Muscle of back (tissue), 11 donors: ENCODE data around the gene STK32A. TPM values are rescaled to one million over a fixed set of nuclear protein-coding genes. Genes with fewer than 3 reads are reported as not detected.
"Not testable (repeated sequence)": the region's sequence is repeated elsewhere in the genome, so short reads cannot be mapped to it uniquely, and the experiment has no call there.

ENCODE experiments used
- DNase-seq, 3 donors: peaks; one replicate each; pipeline versions ENCODE4 v3.0.0 to v3.0.0-alpha.2; 2013
- polyA plus RNA-seq, 10 donors: library from polyadenylated mRNA; unstranded; fragments of 120-200 nt; gene quantifications; one replicate each; pipeline ENCODE4 v1.2.1, GENCODE V29; 2013; ENCODE audit not compliant: insufficient read length in 10 of 10

STK32A gene
- polyA plus RNA-seq, 10 donors, result 0.34 to 1.7 (median 0.67) TPM

DNA sequence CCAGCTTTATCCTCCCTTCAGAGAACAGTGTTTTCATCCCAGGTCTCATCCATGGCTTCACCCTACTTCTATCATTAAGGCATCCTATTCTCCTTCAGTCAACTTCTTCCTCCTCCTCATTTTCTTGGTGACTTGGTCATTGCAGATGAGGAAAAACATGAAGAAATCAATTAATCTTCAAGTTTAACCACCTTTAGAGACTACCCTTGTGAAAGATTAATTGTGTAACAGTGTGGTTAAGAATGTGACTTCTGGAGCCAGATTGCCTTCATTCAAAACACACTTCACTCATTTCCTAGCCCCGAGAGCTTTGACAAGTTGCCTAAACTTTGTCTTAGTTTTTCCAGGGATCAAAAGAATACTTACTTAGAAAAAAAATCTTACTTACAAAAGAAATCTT, 110.0 kb downstream of the STK32A start:
- no peak for DNase-seq

DNA sequence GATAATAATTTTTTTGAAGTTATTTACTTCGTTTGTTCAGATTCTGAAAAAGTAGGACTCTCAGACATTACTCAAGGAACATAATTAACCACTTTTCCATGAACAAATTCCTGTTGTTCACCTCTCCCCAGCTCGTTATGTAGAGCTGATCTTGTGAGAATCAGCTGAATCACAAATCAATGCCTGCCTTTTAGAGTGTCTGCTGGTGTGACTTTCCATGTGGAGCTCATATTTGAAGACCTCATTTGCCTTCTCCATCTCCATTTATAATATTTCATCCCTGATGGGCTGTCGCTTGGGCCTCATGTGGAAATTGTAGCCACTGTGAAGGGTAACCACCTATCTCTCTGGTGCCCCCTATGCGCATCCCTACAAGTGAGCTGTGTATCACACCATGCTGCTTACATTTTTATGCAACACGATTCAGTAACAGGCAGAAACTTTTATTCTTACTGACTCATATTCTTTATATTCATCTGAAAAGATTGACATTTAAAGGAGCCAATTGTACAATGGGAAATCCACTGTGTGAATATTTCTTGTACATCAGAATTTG, 111.3 kb downstream of the STK32A start:
- DNase-seq, result no peak

DNA sequence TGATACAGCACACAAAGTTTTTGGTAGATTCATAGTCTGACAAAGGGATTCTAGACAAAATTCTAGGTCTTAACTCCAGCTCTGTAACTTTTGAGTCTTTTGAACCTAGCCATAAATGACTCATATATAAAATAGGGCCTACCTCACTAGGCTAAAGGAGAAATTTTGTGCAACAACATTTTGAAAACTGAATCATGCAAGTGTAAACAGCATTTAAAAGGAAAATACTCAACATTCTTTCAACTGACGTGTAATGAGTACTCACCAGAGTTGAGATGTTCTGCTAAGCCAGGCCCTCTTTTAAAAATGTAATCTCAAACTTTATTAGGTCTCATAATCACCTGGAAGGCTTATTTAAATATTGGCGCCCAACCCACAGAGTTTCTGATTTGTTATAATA, 113.2 kb downstream of the STK32A start:
- no peak for DNase-seq

DNA sequence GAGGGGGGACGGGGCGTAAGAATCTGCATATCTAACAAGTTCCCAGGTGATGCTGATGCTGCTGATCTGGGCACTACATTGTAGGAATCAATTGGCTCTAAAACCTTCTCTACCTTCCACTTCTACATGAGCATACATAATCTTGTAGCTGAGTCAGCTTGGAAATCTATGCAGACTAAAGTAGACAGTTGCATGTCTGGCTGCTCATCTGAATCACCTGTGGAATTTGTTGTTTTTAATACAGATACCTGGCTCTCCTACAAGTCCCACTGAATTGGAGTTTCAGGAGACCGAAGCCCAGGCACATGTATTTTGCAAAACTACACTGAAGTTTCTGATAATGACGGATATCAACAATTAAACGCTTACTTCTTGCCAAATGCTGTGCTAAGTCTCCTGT, 113.6 kb downstream of the STK32A start:
- DNase-seq, result no peak

DNA sequence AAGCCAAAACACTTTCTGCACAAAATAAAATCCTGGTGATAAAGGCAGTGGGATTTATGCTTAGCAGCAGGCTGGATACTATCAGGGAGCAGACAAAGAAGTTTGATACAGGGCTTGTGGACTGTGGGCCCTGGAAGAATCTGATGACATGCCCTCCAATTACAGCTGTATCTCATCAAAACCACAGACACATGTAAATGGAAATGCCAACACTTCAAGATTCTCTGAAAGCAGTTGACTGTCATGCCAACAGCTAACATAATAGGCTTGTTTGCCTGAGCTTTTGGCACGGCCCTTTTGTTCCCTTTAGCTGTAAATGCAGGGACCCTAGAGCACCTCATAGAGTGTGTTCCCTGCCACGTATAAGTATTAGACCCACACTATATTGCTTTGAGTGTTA, 114.4 kb downstream of the STK32A start:
- DNase-seq, result no peak

DNA sequence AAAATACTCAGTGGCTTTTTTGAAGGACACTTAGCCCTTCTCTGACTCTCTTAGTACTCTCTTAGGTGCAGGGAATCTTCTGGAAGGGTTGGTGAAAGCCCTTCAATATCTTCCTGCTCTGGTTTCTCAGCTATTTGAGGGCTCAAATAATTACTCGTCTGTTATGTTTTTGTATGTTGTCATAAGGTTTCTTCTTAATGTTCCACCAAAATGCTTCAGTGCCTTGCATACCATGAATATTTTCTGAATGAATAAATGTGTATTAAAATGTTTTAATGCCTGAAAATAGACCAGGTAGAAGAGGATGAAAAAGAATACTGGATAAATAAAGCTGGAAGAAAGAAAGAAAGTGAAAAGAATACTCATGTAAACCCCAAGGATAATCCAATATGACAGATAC, 124.3 kb downstream of the STK32A start:
- DNase-seq, result no peak

DNA sequence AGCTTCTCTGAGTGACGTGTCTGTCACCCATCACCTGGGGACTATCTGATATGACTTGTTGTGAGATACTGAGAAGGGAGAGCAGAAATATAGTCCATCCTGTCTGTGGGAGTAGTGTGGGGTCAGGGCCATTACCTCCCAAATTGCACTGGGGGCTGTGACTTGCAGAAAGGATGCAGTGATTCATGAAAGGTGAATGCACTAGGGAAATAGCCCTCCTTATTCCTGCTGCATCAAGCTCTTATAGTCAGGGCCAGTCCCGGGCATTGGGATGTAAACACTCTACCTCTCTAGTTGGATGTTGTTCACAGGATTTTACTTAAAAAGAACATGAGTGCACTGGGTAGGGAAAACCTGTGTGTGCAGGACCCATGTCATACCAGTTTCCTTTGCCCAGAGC, 124.8 kb downstream of the STK32A start:
- DNase-seq, result no peak

DNA sequence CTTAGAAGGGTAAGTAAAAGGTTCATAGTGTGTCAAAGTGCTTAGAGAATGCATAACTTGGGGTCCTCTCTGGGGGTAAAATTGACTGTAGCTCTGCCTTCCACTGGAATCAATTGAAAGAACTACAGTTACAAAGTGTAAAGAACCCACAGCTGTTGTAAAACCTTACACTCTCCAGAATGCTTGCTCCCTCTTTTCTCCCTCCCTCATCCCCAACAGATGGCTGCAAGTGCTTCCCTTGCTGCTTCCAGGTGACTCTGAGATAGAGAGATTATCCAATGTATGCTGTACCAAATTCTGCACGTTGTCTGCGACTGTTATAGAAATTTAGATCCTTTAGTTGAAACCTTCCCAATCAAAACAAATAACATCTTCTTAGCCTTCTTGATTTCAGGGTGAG, 126.0 kb downstream of the STK32A start:
- DNase-seq, result no peak

DNA sequence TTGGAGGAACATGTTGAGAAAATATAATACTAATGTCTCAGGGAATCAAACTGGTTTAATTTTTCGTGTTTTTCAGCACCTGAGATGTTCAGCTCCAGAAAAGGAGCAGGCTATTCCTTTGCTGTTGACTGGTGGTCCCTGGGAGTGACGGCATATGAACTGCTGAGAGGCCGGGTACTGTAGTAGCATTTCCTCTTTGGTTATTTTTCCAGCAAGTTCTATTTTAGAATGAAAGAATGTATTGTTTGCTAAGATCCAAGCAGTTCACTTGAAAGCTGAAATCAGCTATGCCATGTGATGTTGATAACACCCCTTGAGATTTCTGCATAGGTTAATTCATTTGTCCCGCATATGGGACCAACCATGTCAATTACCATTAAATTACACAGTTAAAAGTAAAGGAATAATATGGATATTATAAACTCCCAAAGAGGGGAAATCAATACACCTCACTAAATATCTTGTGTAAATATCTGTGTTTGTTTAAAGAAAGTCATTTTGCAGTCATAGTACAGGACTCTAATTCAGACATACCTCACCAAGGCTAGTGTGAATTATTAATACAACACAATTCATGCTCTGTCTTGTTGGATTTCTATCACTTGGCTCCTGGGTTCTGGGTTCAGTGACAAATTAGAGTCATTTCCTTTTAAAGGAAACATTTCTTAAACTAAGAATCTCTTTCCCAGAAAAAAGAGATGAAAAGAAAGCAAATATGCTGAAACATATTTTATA, 126.8 kb downstream of the STK32A start:
- no peak for DNase-seq

DNA sequence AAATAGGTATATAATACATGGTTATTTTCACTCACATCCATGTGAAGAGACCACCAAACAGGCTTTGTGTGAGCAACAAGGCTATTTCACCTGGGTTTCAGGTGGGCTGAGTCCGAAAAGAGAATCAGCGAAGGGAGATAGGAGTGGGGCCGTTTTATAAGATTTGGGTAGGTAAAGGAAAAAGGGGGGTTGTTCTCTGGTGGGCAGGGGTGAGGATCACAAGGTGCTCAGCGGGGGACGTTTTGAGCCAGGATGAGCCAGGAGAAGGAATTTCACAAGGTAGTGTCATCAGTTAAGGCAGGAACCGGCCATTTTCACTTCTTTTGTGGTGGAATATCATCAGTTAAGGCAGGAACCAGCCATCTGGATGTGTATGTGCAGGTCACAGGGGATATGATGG, 132.6 kb downstream of the STK32A start:
- DNase-seq, result not testable (repeated sequence)

DNA sequence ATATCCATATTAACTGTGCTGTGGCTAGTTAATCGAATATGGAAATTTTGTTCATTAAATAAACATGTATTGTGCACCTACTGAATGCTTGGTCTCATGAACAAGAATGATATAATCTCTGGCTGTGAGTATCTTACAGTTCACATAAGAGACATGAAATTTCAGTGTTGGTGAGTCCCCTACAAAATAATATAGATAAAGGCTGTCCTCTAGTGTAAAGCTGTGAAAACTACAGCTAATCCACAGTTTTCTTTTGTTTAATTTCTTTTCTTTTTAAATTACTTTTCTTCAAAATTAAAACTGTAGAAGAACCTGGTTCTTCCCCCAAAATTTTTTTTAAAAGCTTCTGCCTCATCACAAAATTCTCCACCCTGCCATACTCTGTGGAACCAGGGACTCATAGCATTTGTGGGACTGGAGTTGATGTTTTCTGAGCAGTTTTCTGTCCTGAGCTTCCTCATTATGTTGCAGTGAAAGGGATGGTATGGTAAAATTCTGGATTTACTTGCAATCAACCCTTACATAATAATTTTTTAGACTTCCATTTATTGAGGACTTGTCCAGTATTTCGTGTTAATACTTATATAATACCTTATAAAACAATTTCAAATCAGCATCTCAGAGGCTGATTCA, 135.0 kb downstream of the STK32A start:
- peak in 1 of 3 donors; percentile 25 for DNase-seq

DNA sequence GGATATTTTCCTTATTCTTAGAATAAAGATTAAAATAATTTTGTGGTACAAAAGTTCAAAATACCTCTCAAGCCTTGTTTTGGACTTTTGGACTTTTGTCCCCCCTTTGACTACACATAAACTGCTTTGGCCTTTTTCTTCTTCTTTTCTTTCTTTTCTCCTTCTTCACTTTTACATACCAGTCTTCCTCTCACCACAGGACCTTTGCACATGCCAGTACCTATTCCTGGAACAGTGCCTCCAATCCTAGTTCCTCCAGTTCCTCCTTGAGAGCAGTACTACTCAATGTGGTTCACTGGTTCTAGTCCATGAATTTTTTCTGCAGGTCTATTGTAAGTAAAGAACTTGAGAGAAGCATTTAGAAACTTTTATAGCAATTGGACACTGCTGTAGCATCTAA, 136.5 kb downstream of the STK32A start:
- no peak for DNase-seq

DNA sequence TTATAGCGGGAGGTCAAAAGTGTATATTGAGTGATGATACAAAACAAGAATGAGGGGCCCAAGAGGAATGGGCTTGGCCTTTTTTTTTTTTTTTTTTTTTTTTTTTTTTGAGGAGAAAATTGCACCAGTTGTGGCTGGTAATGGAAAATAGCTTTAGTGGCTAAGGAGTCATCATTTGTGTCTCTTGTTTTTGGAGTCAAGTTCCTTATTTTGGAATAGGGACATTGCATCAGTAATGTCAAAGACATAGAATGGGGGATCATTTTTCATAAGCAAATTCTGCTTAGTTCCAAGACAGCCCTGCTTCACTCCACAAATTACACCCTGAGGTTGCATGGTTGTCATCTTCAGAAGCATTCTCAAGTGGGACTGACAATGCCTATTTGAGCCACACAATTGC, 137.4 kb downstream of the STK32A start:
- DNase-seq, result no peak

DNA sequence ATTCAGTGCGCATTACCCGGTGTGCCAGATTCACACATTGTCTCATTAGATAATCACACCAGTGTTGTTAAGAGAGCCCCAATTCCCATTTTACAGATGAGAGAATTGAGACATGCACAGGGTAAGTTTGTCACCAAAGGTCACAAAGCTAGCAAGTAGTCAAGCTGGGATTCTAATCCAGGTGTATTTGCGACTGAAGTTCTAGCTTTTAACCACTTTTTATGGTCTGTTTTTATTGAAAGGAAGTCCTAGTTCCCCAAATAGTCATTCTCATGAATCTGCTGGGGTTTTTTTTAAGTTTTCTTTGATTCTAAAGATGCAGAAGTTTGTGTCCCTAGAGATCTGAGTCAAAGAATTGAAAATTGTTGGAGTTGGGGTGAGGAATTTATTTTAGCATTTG, 138.5 kb downstream of the STK32A start:
- no peak for DNase-seq

DNA sequence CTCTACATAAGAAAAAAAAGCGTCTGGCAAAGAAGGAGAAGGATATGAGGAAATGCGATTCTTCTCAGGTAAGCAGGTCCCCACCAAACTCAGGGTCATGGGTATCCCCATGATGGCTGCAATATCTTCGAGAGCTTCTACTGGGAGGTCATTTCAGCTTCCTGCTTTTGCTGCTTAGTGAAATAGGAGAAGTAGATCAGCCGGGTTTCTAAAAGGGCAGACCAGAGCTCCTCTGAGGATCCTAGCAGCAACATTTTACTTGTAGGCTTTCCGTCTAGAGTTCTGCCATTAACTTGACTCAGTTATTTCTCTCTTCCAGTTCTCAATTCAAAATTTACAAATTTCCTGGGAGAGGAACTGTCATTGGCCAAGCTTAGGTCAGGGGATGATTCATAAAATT, 140.3 kb downstream of the STK32A start:
- no peak for DNase-seq

DNA sequence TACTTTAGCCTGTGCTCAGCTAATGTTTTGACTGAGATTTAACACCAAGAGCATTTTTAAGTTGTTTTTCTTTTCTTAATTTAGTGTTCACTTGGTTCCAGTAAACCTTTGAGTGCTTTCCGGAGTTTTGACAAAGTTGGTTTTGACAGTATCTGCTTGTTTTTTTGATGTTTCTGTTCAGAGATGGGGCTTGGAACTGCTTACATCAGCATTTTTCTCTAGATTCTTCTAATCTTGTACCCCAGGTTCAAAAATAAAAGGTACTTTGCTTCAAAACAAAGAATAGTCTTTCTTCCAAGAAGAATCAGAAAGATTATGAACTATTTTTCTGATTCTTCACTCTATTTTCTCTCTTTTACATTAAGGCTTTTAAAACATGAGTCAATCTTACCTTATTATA, 142.9 kb downstream of the STK32A start:
- no peak for DNase-seq

DNA sequence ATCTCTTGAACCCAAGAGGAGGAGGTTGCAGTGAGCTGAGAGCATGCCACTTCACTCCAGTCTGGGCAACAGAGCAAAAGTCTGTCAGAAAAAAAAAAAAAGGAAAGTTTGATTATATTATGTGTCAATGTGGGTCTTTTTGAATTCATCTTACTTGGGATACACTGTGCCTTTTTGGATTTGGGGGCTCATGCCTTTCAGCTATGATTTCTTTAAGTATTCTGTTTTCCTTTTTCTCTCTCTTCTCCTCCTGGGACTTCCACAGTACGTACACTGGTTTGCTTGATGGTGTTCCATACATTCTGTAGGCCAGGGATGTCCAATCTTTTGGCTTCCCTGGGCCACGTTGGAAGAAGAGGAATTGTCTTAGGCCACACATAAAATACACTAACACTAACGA, 146.7 kb downstream of the STK32A start:
- no peak for DNase-seq

DNA sequence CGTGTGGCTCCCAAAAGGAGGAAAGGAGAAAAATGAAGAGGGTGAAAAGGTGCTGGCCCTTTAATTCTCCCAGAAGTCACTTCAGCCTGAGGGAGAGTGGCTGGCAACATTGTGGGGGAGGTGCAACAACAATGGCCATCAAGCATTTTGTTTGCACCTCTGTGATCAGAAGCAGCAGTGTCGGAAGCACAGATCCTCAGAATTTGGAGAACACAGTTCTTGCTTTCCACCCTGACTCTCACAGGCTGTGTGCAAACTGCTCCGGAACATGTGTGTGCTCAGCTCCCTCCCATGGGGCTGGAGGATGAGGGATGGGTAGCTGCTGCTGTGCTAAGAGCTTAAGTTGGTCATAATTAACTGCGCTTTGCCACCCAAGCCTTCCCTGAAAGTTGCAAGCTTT, 147.9 kb downstream of the STK32A start:
- DNase-seq, result no peak

DNA sequence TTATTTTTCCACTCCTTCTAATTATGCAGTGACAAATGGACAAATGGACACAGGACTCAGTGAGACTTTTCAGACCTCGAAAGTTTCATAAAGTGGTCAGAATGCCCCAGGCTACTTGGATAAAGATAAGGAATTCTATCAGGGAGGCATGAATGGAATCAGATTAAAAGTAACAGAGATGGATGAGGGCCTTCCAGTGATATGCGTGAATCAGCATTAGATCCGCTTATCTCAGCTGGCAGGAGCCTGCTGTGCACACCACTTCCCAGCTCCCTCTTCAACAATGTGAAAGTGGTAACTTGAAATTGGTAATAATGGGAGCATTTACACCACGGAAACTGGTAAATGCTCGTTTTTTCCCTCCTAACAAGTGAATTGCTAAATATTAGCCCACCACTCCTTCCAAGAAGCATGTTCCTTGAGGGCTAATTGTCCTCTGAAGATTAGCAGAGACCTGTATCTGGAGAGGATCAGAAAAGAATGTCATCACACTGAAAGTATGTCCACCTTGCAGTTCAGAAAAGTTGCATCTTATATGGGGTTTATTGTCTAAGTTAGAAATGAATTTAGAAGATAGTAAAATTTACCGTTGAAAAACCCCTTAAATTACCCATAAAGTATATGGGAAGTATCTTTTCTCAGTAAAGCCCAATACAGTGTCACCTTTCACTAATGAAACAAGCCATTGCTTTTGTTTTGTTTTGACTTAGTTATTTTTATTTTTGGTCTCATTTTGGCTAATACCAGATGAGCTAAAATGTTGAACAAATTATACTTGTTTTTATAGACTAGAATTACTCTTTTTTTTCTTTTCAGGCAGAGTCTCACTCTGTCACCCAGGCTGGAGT, 149.7 kb downstream of the STK32A start:
- no peak for DNase-seq

DNA sequence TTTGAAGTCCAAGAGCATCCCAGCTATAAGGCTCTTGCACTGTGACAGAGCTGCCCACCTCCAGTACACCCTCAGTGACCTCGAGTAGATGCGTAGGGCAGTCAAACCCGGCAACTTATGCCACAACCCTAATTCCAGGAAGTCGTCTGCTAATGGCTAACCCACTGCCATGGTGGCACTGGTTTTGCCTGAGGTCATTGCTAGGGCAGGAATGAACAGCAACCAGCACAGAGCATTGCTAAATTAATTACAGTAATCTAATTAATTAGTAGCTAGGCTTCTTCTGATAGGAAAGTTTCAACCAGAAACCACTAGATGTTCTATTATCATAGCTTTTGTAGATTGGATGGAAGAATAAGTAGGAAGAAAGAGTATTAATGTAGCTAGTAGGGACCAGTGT, 152.3 kb downstream of the STK32A start:
- no peak for DNase-seq

DNA sequence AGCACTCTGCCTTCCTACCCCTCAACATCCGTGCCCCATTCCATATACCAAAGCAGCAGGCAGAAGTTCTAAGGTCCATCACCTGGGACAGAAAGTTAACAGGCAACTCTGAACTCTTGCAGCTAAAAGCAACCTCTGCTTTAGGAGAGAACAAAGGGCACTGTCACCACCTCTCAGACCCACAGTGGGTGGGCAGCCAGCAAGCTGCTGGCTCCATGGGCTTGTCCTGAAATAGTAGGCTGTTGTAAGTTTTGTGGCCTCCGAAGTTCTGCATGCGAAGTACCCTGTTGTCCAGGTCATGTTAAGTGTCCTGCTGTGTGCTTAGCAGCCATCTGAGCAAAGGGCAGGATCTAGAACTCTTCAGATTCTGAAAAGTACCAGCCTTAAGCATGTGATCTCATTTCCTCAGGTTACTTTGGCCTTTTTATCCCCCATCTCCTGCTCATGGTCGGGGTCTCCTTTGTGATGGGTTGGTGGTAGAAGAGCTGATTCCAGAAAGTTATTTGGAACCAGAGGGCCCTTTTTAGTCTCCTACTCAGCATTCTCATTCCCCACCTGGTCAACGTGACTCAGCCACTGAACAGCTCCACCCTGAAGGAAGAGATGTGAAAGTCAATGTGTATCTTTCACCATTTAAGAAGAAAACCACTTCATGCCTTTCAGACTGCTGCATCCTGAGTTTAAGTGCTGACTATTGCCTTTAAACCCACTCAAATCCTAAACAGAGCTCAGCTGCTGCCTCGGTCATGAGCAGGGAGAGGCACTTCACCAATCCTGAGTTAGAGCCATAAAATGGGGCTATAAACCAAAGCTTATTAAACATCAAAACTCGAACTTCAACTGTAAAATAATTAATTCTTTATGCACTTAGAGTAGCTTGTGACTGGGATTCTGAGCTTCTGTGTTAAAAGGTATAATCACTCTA, 153.6 kb downstream of the STK32A start:
- no peak for DNase-seq
